Stimulated activated CD4-positive, alpha-beta T cell treated with anti-CD3 and anti-CD28 coated beads, Interleukin-12 subunit alpha, Interleukin-12 subunit beta, amount 100 ng/mL, for 24 hours (primary cell): ENCODE measurements around the gene GHR.

Source experiments
- DNase-seq, 2 experiments: peaks; one replicate each; pipeline ENCODE4 v3.0.0-alpha.2; 2020; ENCODE audit warnings: low read depth in 2 of 2

The GHR gene

DNA sequence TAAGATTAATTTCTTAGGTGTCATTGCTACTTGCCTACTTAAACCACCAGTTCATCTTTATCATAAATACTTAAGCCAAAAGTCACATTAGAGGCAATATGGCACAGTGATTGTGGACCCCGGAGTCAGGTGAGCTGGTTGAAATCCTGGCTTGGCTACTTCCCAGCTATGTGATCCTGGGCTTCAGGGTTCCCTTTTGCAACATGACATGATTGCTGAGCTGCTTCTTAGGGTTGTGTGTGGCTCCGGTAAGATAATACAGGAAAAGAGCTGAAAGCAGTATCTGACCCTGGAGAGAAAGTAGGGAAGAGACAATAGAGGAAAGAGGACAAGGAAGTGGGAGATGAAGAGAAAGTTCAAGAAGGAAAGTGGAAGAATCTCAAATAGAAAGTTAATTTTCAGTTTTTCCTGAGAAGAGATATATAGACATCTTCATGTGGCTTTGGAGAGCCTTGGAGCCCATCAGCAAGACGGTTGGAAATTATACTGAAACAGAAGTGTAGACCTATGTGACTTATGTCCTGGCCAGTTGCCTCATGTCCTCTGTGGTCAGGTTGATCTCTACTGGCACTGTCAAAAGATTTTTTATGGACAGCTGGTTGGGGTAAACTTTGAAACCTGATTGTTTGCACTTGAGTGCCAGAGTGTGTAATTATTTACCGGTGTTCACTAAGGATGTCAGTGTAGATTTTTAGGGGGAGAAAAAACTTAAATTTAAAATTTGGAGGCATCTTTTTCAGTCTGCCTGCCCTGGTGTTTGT is 93.2 kb downstream of the GHR start:
- DNase-seq: no peak

DNA sequence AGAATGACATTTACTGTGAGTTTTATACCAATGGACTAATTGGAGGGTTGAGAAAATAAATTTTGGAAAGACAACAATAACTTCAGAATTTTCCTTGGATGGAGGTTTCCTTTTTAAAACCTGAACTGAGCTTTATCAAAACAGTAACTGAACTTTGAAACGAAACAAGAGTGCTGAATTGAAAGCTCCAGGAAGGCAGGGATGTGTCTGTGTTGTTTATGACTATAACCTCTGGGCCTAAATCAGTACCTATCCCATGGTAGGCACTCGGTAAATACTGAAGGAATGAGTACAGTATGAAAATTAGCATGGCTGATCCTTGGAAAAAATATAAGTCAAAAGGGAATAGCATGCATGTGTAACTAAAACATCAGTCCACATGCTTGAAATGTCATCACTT is 93.9 kb downstream of the GHR start:
- DNase-seq: no peak

DNA sequence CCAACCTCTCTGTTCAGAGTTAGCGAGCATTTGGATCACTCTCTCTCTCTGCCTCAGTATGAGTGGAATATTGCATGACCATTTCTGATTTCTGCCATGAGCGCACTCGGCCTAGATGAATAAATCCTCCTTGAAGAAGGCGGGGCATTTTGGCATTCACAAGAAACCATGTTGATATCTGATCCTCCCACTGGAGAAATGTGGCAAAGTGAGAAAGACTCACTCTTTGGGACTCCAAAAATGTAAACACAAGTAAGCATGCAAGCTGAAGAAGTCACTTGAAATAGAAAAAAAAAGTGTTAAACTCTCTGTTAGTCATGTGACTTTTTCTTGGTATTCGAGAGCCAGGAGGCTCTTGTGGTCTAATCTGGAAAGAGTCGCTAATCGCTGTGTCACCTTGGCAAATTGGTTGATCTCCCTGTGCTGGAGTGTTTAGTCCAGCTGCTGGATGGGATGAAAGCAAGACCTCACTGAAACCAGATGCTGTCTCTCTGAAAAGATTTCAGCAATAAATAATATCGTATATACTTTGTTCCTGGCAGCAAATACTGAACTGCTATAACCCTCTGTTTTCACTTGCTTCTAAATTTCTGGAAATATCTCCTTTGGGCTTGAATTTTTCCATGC is 95.5 kb downstream of the GHR start:
- DNase-seq: no peak

DNA sequence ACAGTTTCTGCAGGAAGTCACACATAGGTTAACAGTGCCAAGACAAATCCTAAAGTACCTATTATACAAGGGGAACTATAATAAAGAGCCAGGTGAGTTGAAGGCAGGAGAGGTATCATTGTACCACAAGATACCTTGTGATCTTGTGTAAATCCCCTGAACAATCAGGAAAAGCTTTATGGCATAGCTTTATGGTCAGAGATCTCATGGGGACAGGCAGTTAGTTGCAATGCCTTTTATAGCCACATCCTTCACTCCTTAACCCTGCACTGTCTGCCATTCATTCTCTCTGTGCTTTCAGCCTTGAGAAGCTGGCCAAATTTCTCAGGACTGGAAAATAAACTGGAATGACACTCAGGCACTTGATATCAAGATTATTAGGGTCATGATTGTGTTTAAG is 97.0 kb downstream of the GHR start:
- DNase-seq: no peak

DNA sequence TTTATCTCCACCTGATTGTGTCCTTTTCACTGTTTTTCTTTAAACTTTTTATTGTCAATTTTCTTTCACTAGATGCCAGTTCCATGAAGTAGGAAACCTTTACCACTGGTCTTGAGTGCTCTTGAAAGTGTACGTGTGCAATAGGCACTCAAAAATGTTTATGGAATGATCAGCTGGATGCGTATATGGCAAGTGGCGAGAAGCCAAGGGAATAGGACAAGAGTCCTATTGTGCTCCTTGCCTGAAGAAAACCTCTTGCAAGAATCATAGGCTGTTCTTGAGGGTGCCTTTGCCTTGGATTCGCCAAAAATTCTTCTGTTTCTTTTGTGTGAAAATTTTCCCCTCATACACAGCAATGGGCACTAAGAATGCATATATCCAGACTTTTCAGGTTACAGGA is 97.7 kb downstream of the GHR start:
- DNase-seq: no peak

DNA sequence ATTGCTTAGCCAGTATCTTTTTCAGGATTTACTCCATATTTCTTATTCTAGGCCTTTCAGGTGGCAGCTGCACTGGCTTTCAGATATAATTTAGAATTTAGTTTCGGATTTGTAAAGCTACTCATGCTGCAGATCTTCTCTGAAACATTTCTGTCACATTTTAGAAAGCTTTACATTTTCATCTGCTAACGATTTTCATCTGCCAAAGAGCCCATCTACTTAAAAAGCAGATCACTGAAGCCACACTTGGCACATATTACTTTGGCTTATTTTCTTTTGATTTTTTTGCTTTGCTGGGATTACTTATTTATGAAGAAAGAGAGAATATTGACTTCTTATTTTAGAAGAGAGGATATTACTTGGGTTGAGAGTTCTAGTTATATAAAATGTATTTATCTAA is 98.2 kb downstream of the GHR start:
- DNase-seq: no peak

DNA sequence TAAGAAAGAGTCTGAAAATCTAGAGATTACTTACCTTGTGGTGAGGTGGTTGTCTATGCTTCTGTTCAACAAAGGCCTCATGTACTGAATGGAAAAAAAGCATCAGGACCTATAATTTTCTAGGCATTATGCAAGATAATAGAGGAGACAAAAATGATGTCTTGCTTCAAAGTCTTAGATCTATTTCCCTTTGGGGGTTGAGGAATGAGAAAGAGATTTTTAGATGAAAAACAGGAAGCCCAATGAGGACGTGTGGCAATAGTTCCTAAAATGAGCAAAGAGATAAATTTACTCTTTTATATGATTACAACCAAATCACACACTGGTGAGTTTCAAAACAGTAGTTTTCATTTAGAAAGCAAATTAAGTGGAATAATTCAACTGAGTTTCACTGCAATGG is 99.5 kb downstream of the GHR start:
- no peak for DNase-seq

DNA sequence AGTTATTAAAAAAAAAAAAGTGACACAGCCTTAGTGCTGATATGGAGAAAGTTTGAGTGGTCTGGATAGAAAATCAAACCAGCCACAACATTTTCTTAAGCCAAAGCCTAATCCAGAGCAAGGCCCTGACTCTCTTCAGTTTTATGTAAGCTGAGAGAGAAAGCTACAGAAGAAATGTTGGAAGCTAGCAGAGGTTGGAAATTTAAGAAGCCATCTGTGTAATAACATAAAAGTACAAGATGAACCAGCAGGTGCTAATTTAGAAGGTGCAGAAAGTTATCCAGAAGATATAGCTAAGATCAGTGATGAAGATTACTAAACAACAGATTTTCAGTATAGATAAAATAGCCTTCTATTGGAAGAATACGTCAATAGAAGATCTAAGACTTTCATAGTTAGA is 102.9 kb downstream of the GHR start:
- DNase-seq: no peak

DNA sequence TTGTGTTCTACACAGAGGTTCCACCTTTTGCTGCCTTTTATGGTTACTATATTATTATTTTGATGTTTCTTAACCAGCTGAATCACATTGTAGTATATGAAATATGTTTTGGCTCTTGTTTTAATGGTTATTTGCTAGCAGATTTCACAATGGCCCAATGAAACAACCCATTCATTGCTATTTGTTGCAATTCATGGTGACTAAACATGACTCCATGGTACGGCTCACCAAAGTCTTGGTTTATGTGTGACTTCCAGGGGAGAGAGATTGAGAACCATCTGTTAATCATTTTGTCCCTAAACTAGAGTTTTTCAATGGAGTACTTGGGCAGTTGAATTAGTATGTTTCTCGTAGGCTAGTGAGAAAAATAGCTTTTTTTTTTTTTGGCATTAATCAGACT is 108.4 kb downstream of the GHR start:
- DNase-seq: no peak

DNA sequence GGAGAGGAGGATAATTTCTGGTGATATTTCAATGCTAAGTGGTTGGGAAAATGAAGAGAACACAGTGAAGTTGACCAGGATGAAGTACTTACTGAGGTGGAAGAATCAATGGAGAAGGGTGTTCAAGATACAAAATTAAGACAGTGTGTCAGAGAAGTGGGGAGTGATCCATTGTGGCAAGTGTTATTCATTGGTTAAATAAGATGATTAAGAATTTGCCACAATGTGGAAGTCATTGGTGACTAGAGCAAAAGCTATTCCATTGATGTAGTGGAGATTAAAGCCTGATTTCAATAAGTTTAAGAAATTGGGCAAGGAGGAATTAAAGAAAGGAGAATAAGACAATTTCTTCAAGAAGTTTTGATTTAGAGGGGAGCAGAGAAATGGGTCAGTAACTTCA is 118.9 kb downstream of the GHR start:
- no peak for DNase-seq

DNA sequence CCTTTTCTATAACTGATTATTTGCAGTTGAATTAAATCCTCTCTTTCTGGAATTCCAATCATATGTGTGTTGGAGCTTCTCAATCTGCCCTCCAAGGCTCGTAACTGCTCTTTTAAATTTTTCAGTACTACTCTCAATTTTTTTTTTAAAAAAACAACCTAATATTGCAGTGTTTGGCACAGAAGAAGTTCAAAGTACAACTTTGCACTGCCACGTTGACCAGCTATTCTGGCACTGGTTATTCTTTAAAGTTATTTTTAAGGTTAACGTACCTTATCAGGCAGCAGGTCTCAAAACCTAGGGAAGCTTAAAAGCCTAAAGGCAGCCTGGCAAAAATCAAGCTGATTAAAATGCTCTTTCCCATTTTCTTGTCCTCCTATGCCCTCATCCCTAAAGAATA is 120.5 kb downstream of the GHR start:
- DNase-seq: no peak

DNA sequence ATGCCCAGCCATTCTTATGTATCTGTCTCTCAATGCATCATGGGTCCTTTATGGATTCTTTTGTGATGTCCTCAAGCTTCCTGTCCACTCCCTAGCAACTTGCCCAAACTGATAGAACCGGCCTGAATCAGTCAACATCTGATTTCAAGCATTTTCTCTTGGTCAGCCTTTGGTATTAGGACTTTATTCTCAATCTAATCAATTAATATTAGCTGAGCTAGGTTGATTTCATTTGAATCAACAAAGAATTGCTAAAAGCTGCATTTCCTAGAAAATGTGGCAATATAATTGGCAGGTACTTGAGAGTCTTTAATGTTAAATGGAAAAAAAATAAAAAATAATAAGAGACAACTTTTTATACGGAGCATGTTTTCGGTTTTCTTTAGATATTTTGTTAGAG is 121.8 kb downstream of the GHR start:
- DNase-seq: no peak

DNA sequence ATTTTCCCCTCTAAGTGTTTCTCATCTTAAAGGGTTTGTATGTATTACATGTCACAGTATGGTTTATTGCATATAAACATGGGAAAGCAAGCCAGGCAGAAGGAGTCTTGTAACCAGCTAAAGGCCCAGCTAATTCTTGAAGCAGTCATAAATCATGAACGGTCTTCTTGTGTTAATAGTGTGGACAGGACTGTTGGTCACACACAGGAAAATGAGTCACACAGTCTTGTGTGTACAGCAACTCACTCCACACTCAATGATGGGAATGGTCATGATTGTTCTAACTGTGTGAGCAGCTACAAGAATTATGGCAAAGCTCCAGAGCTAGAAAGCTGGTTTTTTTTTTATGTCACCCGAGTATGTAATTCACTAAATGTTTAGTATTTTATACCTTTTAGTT is 123.9 kb downstream of the GHR start:
- no peak for DNase-seq

DNA sequence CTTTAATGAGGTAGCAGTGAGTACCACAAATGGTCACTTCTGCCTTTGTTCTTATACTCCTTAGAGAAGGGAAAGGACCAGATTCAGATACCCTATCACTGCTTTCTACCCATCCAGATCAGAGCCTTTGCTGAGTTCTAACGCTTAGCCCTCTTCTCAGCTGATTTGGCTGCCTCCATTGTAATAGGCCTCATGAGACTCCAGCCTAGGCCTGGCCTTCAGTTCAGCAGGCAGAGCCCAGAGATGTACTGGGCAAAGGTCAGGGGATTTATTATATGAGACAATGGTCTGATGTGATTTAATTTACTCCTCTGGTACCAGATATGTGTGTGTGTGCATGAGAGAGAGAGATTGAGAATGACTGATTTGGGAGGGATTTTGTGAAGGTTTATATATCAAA is 124.7 kb downstream of the GHR start:
- no peak for DNase-seq

DNA sequence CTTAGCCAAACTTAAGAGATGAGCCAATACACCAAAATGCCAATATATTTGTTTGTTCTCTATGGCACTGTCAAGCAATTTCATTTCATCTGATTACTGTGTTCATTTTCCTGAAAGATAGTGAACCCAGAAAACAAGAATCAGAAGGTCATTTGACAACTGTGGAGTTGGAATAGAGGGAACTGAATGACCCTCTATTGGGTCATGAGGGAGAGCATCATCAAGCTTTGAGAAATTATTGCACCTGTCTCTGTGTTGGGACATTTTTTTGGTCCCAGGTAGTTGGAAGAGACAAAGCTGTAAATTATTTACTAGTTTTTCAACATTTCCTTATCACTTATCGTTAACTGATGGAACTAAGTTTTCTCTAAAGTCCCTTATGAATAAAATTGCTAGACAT is 129.4 kb downstream of the GHR start:
- no peak for DNase-seq

DNA sequence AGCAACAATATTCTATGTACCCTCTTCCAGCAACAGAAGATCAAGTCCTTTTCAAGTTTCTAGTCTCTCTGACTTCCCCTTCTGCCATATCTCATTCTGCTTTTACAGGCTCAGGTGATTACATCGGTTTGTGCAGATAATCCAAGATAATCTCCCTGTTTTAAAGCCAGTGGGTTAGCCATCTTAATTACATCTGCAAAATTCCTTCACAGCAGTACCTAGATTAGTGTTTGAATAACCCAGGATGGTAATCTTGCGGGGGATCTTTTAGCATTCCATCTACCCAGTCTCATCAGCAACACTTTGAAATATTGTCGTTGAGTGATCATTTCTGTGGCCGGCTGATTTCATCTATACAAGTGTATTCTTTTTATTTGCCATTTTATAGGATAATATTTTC is 130.2 kb downstream of the GHR start:
- no peak for DNase-seq

DNA sequence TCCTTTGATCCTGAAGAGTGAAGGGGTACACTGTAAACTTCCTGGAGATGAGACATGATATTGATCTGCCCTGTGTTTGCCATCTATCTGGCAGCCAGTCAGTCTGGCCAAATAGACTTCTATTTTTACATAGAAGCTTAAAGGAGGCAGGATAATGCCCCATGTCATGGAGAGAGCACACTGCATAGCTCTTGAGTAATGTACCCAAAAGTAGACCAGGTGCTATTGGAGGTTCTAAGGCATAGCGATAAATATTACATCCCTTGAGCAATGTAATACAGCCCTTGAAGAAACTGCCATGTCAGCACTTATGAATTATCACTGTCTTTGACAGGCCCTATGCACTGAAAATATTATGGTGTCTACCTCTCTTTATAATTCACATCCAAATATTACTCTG is 131.8 kb downstream of the GHR start:
- DNase-seq: no peak

DNA sequence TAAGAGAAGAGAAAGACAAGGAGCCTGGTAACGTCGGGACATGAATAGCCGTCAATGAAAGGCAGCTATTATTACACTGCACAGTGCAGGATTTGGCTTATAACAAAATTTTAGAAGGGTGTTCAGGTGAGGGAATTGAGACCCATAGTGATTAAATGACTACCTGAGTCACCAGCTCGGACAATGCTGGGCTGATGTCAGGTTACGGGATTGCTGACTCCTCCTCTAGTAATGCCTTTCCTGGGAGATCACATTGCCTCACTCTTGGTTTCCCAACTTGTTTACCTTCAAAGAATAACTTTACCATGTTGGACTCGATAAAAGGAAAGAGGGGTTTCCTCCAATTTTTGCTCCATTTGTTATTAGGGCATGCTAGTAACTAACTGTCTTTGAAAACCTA is 132.6 kb downstream of the GHR start:
- DNase-seq: no peak

DNA sequence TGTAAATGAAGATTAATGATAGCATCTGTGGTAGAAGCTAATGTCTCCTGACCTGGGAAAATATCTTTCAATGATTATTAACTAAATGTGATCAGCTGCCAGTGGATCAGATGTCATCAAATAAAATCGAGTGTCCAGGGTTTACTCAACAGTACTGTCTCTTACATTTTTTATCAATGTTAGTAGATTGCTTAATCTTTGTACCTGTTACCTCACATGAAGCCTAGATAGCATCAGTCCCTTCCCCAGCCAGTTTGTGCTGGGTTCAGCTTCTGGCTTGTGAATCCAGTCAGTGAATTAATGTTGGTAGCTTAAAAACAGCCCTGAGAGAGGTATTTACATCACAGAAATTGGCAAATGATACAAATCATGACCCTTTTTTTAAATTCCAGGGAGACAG is 134.4 kb downstream of the GHR start:
- no peak for DNase-seq

DNA sequence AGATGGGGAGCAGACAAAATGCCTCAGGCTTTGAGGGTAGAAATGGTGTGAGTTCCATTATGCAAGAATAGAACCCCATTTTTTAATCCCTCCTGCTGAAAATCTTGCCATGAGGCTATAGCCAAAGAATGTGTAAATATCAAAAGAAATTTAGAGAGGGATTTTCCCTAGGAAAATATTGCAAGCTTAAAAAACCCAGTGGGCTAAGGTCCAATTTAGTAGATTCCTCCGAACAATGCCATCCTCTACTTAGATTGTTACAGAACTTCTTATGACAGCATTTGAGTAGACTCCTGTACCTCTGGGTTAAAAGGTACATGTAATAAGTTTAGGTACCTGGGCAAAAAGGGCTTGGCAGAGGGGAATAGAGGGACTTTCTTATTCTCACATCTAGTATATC is 138.4 kb downstream of the GHR start:
- DNase-seq: no peak

DNA sequence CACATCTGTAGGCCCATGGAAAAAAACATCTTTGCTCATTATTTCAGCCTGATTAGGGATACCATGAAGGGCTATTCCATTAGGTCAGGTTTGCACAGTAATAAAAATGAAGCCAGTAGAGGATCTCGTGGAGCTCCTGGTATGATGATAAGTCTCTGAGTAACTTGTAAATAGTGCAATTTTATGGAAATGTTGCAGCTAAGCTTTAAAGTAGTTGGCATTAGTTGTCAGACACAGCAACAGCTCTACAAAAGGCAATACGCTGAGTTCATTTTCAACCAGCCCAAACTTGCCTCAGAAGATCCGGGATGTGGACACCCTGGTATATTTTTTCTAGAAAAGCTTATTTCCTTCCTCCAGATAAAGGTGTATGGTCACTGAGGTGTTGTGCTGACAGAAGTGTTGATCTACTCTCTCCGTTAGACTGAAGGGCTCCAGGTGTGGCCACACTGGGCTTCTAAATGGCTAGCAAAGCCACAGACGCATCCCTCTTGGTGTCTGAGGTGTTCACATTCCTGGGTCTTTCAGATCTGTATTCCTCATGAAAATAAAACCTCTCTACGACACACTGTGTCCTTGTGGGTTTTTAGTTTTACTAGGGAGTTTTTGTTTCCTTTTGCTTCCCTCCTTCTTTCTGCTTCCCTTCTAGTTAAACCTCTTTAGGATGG is 141.6 kb downstream of the GHR start:
- DNase-seq: no peak

DNA sequence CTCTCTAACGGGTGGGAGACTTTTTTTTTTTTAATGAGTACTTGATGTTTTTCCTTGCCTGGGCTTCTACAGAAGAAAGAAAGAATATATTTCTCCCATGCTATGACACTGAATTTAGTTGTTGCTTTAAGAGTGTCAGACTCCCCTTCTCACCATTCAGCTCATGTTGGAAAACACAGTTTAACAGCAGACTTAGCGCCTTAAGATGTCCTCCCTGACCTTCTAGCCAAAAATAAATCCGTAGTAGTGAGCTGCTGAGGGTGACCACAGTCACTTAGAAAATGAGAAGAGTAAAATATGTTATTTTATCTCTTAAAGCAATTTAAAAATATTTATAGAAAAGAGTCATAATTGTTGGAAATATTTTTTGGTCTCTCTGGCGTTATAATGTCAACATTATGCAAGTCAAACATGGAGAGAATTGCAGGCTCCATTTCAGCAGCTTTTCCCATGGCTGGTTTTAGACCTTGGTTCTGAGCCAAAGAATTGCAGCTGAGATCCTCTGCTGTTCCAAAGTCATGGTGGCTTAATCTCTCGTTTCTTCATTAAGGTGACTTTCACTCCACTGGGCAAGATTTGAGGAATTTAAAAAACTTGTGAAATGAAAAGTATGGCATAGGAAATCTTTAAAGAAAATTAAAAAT is 143.5 kb downstream of the GHR start:
- no peak for DNase-seq

DNA sequence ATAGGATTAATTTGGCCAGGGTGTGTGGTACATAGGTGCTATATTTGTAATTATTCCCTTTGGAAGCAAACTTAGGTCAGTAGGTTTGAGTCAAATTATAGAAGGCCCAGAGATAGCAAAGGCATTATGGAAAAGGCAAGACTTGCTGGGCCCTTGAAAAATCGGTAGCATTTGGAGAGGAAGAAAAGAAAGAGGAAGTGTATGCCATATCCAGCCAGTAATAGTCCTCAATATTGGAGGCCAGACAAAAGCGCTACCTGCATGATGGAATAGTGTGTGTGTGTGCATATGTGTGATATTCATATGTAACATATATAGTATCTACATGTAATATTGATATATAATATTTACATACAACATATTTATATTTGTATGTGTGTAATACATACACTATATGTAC is 146.1 kb downstream of the GHR start:
- DNase-seq: no peak
